Vagina (tissue), 2 donors: ENCODE data around the gene ZMYND8. TPM values are rescaled to one million over a fixed set of nuclear protein-coding genes. Genes with fewer than 3 reads are reported as not detected.
A peak's percentile ranks its signal among the peaks of the same experiment; 100 is the strongest.
"Not testable (repeated sequence)": the region's sequence is repeated elsewhere in the genome, so short reads cannot be mapped to it uniquely, and the experiment has no call there.

Experiments
- DNase-seq, 2 donors: peaks; one replicate each; pipeline ENCODE4 v3.0.0-alpha.2; 2017; ENCODE audit errors: extremely low spot score in 2 of 2
- H3K27ac ChIP-seq: fragments of 200-600 bp; sonication (generic); one replicate; pipeline ENCODE4 v1.5.1; 2019
- H3K27me3 ChIP-seq: fragments of 200-600 bp; sonication (generic); one replicate; pipeline ENCODE4 v1.5.1; 2019
- H3K36me3 ChIP-seq, 2 donors: fragments of 200-600 bp; sonication (generic); one replicate each; pipeline ENCODE4 v1.5.1; 2017 to 2019
- H3K4me1 ChIP-seq: fragments of 200-600 bp; sonication (generic); one replicate; pipeline ENCODE4 v1.5.1; 2019
- H3K4me3 ChIP-seq, 2 donors: fragments of 200-600 bp; sonication (generic); 1 replicate in 1 of 2; 2 replicates in 1 of 2; pipeline ENCODE4 v1.5.1; 2016 to 2019
- H3K9me3 ChIP-seq: fragments of 200-600 bp; sonication (generic); one replicate; pipeline ENCODE4 v1.5.1; 2019
- CTCF ChIP-seq, 3 experiments: fragments of 450-650 bp in 2 of 3; fragments of 200-600 bp in 1 of 3; sonication (generic) in 1 of 3; IDR thresholded peaks; one replicate each; pipeline ENCODE4 v1.5.1; 2017 to 2019; ENCODE audit warnings: antibody characterized with exemption in 3 of 3, mild to moderate bottlenecking in 2 of 3, moderate library complexity in 2 of 3
- POLR2A ChIP-seq, 2 donors: fragments of 450-650 bp; IDR thresholded peaks; one replicate each; pipeline ENCODE4 v1.6.1; 2017; ENCODE audit warnings: antibody characterized with exemption in 2 of 2, mild to moderate bottlenecking in 2 of 2, moderate library complexity in 2 of 2
- POLR2AphosphoS5 ChIP-seq, 2 donors: sonication (generic); formaldehyde crosslinking; IDR thresholded peaks; one replicate each; pipeline ENCODE4 v1.9.0; 2017; ENCODE audit warnings: antibody characterized with exemption in 2 of 2, mild to moderate bottlenecking in 2 of 2, low read depth in 1 of 2; ENCODE audit not compliant: insufficient read depth in 1 of 2
- intact Hi-C: fragments of 100-400 bp; cut with DNase I; formaldehyde crosslinking; loops from one replicate; pipeline ENCODE4 v1.15.1; 2023
- total RNA-seq: library from RNA; depleted of rRNA; stranded (reverse); fragments of >200 nt; gene quantifications from one replicate; pipeline ENCODE4 v1.2.3, GENCODE V29; 2016

ZMYND8 gene
- total RNA-seq, 1 donor from 2014 or later, result 91.1 TPM

- Histone ChIP-seq H3K4me3 (no peak overlapping the region), H3K27ac (no peak overlapping the region), H3K9me3 (no peaks in the 10 kb centered on the region), H3K27me3 (no peaks in the 10 kb centered on the region), H3K36me3 (no peaks in the 10 kb centered on the region), H3K4me1 (peaks cover 8% of the 10 kb centered on the region)
- DNase-seq, result peak in 1 of 2 donors; percentile 87
- TF ChIP-seq POLR2AphosphoS5 (IDR thresholded peaks at IDR 0.05; ENCODE audit: insufficient read depth in 1 of 2, low read depth in 1 of 2) (no peak), CTCF (IDR thresholded peaks at IDR 0.05) (no peak), POLR2A (IDR thresholded peaks at IDR 0.05) (no peak)
- intact Hi-C loops, result loop anchor here (10.0 kb wide), 2 partner anchors 185 to 235 kb away; no protein-coding TSS in a partner anchor
Observed at GRCh38 chr20:47379433-47380150, 23.1 kb upstream of the ZMYND8 start.

- H3K9me3 ChIP-seq, result no peaks in the 10 kb centered on the region
- no peaks in the 10 kb centered on the region for H3K27me3 ChIP-seq
- H3K4me1 ChIP-seq, result peaks cover 4% of the 10 kb centered on the region
- no peak for DNase-seq
- no peak overlapping the region for H3K27ac ChIP-seq
- TF ChIP-seq CTCF (IDR thresholded peaks at IDR 0.05), result no peak
- TF ChIP-seq POLR2A (IDR thresholded peaks at IDR 0.05), result no peak
- TF ChIP-seq POLR2AphosphoS5 (IDR thresholded peaks at IDR 0.05; ENCODE audit: insufficient read depth in 1 of 2, low read depth in 1 of 2), result no peak
- intact Hi-C loops, result no loop called here
- no peak overlapping the region for H3K4me3 ChIP-seq
- no peaks in the 10 kb centered on the region for H3K36me3 ChIP-seq
Observed at GRCh38 chr20:47377122-47377722, 20.7 kb upstream of the ZMYND8 start.

- DNase-seq, intact Hi-C loops, H3K4me3 ChIP-seq, H3K9me3 ChIP-seq, H3K27me3 ChIP-seq, H3K36me3 ChIP-seq, H3K4me1 ChIP-seq, H3K27ac ChIP-seq: not testable (repeated sequence)
Observed at GRCh38 chr20:47376096-47376643, 19.7 kb upstream of the ZMYND8 start.

GRCh38 chr20:47374121-47374520, 17.6 kb upstream of the ZMYND8 start:
- H3K27ac ChIP-seq, H3K4me1 ChIP-seq, H3K36me3 ChIP-seq, H3K9me3 ChIP-seq, H3K4me3 ChIP-seq, H3K27me3 ChIP-seq, intact Hi-C loops, DNase-seq: not testable (repeated sequence)

- TF ChIP-seq POLR2AphosphoS5 (IDR thresholded peaks at IDR 0.05; ENCODE audit: insufficient read depth in 1 of 2, low read depth in 1 of 2), result no peak
- TF ChIP-seq CTCF (IDR thresholded peaks at IDR 0.05), result no peak
- TF ChIP-seq POLR2A (IDR thresholded peaks at IDR 0.05), result no peak
- no peaks in the 10 kb centered on the region for H3K27me3 ChIP-seq
- H3K9me3 ChIP-seq, result no peaks in the 10 kb centered on the region
- no peak overlapping the region for H3K4me3 ChIP-seq
- H3K27ac ChIP-seq, result no peak overlapping the region
- intact Hi-C loops, result no loop called here
- no peak for DNase-seq
- no peaks in the 10 kb centered on the region for H3K36me3 ChIP-seq
- H3K4me1 ChIP-seq, result peaks cover 4% of the 10 kb centered on the region
Observed at GRCh38 chr20:47373206-47373733, 16.8 kb upstream of the ZMYND8 start.
